Keratinocyte (primary cell): Measurements from ENCODE around the gene ZNF84. TPM values are rescaled to one million over a fixed set of nuclear protein-coding genes. Genes with fewer than 3 reads are reported as not detected.

ENCODE experiments used
- DNase-seq: peaks from one replicate; pipeline ENCODE4 v3.0.0-alpha.2; 2011; ENCODE audit warnings: low read depth, missing footprints, low spot score
- FAIRE-seq: peaks from 2 replicates; lab custom pipeline; 2011; peaks lifted over from hg19 to GRCh38; lab: Jason Lieb, UNC
- H2AFZ ChIP-seq: 2 replicates; pipeline ENCODE4 v1.6.0; 2012; ENCODE audit warnings: low read length, control low read depth, inconsistent platforms; ENCODE audit not compliant: control insufficient read depth
- H3K27ac ChIP-seq: 2 replicates; pipeline ENCODE4 v1.5.1; 2011; ENCODE audit warnings: low read length; ENCODE audit not compliant: control insufficient read depth, insufficient read depth
- H3K27me3 ChIP-seq: 3 replicates; pipeline ENCODE4 v1.6.0; 2011; ENCODE audit warnings: low read length; ENCODE audit not compliant: control insufficient read depth, insufficient read depth; ENCODE audit errors: extremely low read depth
- H3K36me3 ChIP-seq, 2 experiments: 2 replicates in 1 of 2; 3 replicates in 1 of 2; pipeline ENCODE4 v1.5.1; 2011; ENCODE audit warnings: low read length in 2 of 2, mild to moderate bottlenecking in 1 of 2; ENCODE audit not compliant: control insufficient read depth in 2 of 2, insufficient read depth in 2 of 2; ENCODE audit errors: extremely low read depth in 1 of 2
- H3K4me1 ChIP-seq: 3 replicates; pipeline ENCODE4 v1.5.1; 2011; ENCODE audit warnings: low read length; ENCODE audit not compliant: control insufficient read depth, insufficient read depth; ENCODE audit errors: extremely low read depth
- H3K4me2 ChIP-seq: 3 replicates; pipeline ENCODE4 v1.6.0; 2011; ENCODE audit warnings: low read depth, low read length; ENCODE audit not compliant: control insufficient read depth, insufficient read depth; ENCODE audit errors: extremely low read depth
- H3K4me3 ChIP-seq, 3 experiments: fragments of 200-600 bp in 1 of 3; sonication (generic) in 1 of 3; 2 replicates in 2 of 3; 3 replicates in 1 of 3; pipeline ENCODE4 v1.5.1; 2011 to 2016; ENCODE audit warnings: low read length in 3 of 3, mild to moderate bottlenecking in 3 of 3, control low read depth in 2 of 3, inconsistent platforms in 1 of 3, low read depth in 1 of 3, mixed read lengths in 1 of 3, mixed run types in 1 of 3, moderate library complexity in 1 of 3; ENCODE audit not compliant: control insufficient read depth in 2 of 3, insufficient read depth in 2 of 3; ENCODE audit errors: extremely low read depth in 1 of 3
- H3K79me2 ChIP-seq: 2 replicates; pipeline ENCODE4 v1.6.0; 2012; ENCODE audit warnings: low read length; ENCODE audit not compliant: control insufficient read depth, insufficient read depth
- H3K9ac ChIP-seq: 3 replicates; pipeline ENCODE4 v1.6.0; 2011; ENCODE audit warnings: low read length; ENCODE audit not compliant: control insufficient read depth, insufficient read depth; ENCODE audit errors: extremely low read depth
- H3K9me1 ChIP-seq: 3 replicates; pipeline ENCODE4 v1.6.0; 2011; ENCODE audit warnings: low read length; ENCODE audit not compliant: control insufficient read depth, insufficient read depth; ENCODE audit errors: extremely low read depth
- H3K9me3 ChIP-seq: 2 replicates; pipeline ENCODE4 v1.5.1; 2012; ENCODE audit warnings: low read depth, low read length; ENCODE audit not compliant: control insufficient read depth
- H4K20me1 ChIP-seq: 3 replicates; pipeline ENCODE4 v1.6.0; 2011; ENCODE audit warnings: low read length; ENCODE audit not compliant: control insufficient read depth, insufficient read depth; ENCODE audit errors: extremely low read depth
- CTCF ChIP-seq, 3 experiments: IDR thresholded peaks in 1 of 3; conservative IDR thresholded peaks in 1 of 3; optimal IDR thresholded peaks in 1 of 3; 2 replicates in 2 of 3; 3 replicates in 1 of 3; pipeline versions ENCODE3 to v1.5.1; 2011; ENCODE audit warnings: low read length in 3 of 3, mild to moderate bottlenecking in 3 of 3, moderate library complexity in 2 of 3, control low read depth in 1 of 3, inconsistent platforms in 1 of 3; ENCODE audit not compliant: insufficient read depth in 2 of 3; ENCODE audit errors: extremely low read depth in 1 of 3
- EZH2 ChIP-seq: IDR thresholded peaks from one replicate; pipeline ENCODE4 v1.6.1; 2012; ENCODE audit warnings: inconsistent platforms, mild to moderate bottlenecking, low read length, moderate library complexity
- dilution Hi-C: fragments of 300-500 bp; cut with MboI; formaldehyde crosslinking; loops from one replicate; pipeline ENCODE4 v1.7.0; 2020; ENCODE audit warnings: low sequenced_read_pairs; ENCODE audit not compliant: extremely low pct_ligation_motif_present
- polyA plus RNA-seq, 5 experiments: library from polyadenylated mRNA; depleted of rRNA in 3 of 5; stranded (reverse) in 3 of 5; stranded (forward) in 1 of 5; unstranded in 1 of 5; fragments of >200 nt; gene quantifications; 1 replicate in 1 of 5; 2 replicates in 3 of 5; 3 replicates in 1 of 5; pipeline versions ENCODE4 v1.2.1 to v1.2.3, GENCODE V29; 2011 to 2012; ENCODE audit warnings: missing spikeins in 2 of 5, low read depth in 1 of 5, low replicate concordance in 1 of 5

ZNF84 gene
- polyA plus RNA-seq, 1 donor (not counting 4 experiments of a cell fraction or from before 2014, with no cell fraction given) = 24.9 TPM

- no peak for FAIRE-seq
Observed at GRCh38 chr12:133063556-133063955, 26.2 kb downstream of the ZNF84 start.

GRCh38 chr12:133073836-133074235, 36.5 kb downstream of the ZNF84 start:
- dilution Hi-C loops = no loop called here

More at GRCh38 chr12:133063556-133063955, 26.2 kb downstream of the ZNF84 start:
- H3K4me1 ChIP-seq = no peaks in the 10 kb centered on the region
- H3K9me1 ChIP-seq = no peaks in the 10 kb centered on the region
- DNase-seq = no peak
- no peak for TF ChIP-seq CTCF (optimal IDR thresholded peaks at IDR 0.05 in 1 of 3, IDR thresholded peaks at IDR 0.05 in 1 of 3, conservative IDR thresholded peaks at IDR 0.05 in 1 of 3; ENCODE audit: extremely low read depth in 1 of 3, insufficient read depth in 2 of 3, low read length in 3 of 3)
- no peak overlapping the region for H3K4me2 ChIP-seq
- H3K4me3 ChIP-seq = no peak overlapping the region
- H3K9ac ChIP-seq = no peak overlapping the region
- H2AFZ ChIP-seq = no peak overlapping the region
- dilution Hi-C loops = no loop called here
- H3K27me3 ChIP-seq = no peaks in the 10 kb centered on the region
- H4K20me1 ChIP-seq = no peaks in the 10 kb centered on the region
- H3K36me3 ChIP-seq = no peaks in the 10 kb centered on the region
- H3K79me2 ChIP-seq = no peaks in the 10 kb centered on the region
- H3K27ac ChIP-seq = no peak overlapping the region
- peaks cover 52% of the 10 kb centered on the region for H3K9me3 ChIP-seq

More at GRCh38 chr12:133073836-133074235, 36.5 kb downstream of the ZNF84 start:
- Histone ChIP-seq H3K79me2 (no peaks in the 10 kb centered on the region), H3K4me2 (no peak overlapping the region), H2AFZ (no peak overlapping the region), H3K4me1 (no peaks in the 10 kb centered on the region), H3K27ac (no peak overlapping the region), H3K9ac (no peak overlapping the region), H4K20me1 (no peaks in the 10 kb centered on the region), H3K36me3 (no peaks in the 10 kb centered on the region), H3K27me3 (no peaks in the 10 kb centered on the region), H3K9me3 (peaks cover 8% of the 10 kb centered on the region), H3K4me3 (no peak overlapping the region), H3K9me1 (no peaks in the 10 kb centered on the region)
- FAIRE-seq (no peak), DNase-seq (no peak)
- TF ChIP-seq EZH2 (no peak), CTCF (optimal IDR thresholded peaks at IDR 0.05 in 1 of 3, IDR thresholded peaks at IDR 0.05 in 1 of 3, conservative IDR thresholded peaks at IDR 0.05 in 1 of 3; ENCODE audit: extremely low read depth in 1 of 3, insufficient read depth in 2 of 3, low read length in 3 of 3) (no peak)
